ENCODE results near the gene NLK. TPM values are rescaled to one million over a fixed set of nuclear protein-coding genes. Genes with fewer than 3 reads are reported as not detected.

NLK gene
- total RNA-seq, 1 donor = 10.5 TPM

GRCh38 chr17:28169621-28170349 is 127.3 kb downstream of the NLK start:
- TF ChIP-seq CTCF (IDR thresholded peaks at IDR 0.05; ENCODE audit: extremely low read depth, low read depth, low read length) = no peak
- no peak overlapping the region for H3K4me2 ChIP-seq (ENCODE audit: insufficient read depth, low read length)
- H3K27me3 ChIP-seq (ENCODE audit: insufficient read depth, low read length) = no peaks in the 10 kb centered on the region
- H3K4me3 ChIP-seq (ENCODE audit: insufficient read depth, low read length) = no peak overlapping the region
- no peak for DNase-seq (ENCODE audit: insufficient read length, low spot score, missing footprints)
- no peak overlapping the region for H3K27ac ChIP-seq (ENCODE audit: low read depth, low read length)
- H2AFZ ChIP-seq (ENCODE audit: low read length) = no peak overlapping the region
- H4K20me1 ChIP-seq (ENCODE audit: insufficient read depth, low read length) = no peaks in the 10 kb centered on the region
- H3K9me3 ChIP-seq (ENCODE audit: low read depth, low read length) = no peaks in the 10 kb centered on the region
- H3K36me3 ChIP-seq (ENCODE audit: insufficient read depth, low read length) = peaks cover 10% of the 10 kb centered on the region
- H3K79me2 ChIP-seq (ENCODE audit: insufficient read depth, low read length) = no peaks in the 10 kb centered on the region
- peaks cover 23% of the 10 kb centered on the region for H3K4me1 ChIP-seq (ENCODE audit: insufficient read depth, low read length)

GRCh38 chr17:28170771-28171170 is 128.3 kb downstream of the NLK start:
- no peak overlapping the region for H3K27ac ChIP-seq (ENCODE audit: low read depth, low read length)
- H3K36me3 ChIP-seq (ENCODE audit: insufficient read depth, low read length) = peaks cover 10% of the 10 kb centered on the region
- TF ChIP-seq CTCF (IDR thresholded peaks at IDR 0.05; ENCODE audit: extremely low read depth, low read depth, low read length) = no peak
- no peaks in the 10 kb centered on the region for H4K20me1 ChIP-seq (ENCODE audit: insufficient read depth, low read length)
- no peak overlapping the region for H2AFZ ChIP-seq (ENCODE audit: low read length)
- no peak overlapping the region for H3K4me3 ChIP-seq (ENCODE audit: insufficient read depth, low read length)
- H3K4me1 ChIP-seq (ENCODE audit: insufficient read depth, low read length) = peaks cover 23% of the 10 kb centered on the region
- H3K79me2 ChIP-seq (ENCODE audit: insufficient read depth, low read length) = no peaks in the 10 kb centered on the region
- no peak for DNase-seq (ENCODE audit: insufficient read length, low spot score, missing footprints)
- no peaks in the 10 kb centered on the region for H3K27me3 ChIP-seq (ENCODE audit: insufficient read depth, low read length)
- no peak overlapping the region for H3K4me2 ChIP-seq (ENCODE audit: insufficient read depth, low read length)
- H3K9me3 ChIP-seq (ENCODE audit: low read depth, low read length) = no peaks in the 10 kb centered on the region

- no peak for TF ChIP-seq CTCF (IDR thresholded peaks at IDR 0.05; ENCODE audit: extremely low read depth, low read depth, low read length)
- H3K4me1 ChIP-seq (ENCODE audit: insufficient read depth, low read length) = peaks cover 23% of the 10 kb centered on the region
- no peak overlapping the region for H3K4me2 ChIP-seq (ENCODE audit: insufficient read depth, low read length)
- no peaks in the 10 kb centered on the region for H3K79me2 ChIP-seq (ENCODE audit: insufficient read depth, low read length)
- H3K4me3 ChIP-seq (ENCODE audit: insufficient read depth, low read length) = no peak overlapping the region
- no peak for DNase-seq (ENCODE audit: insufficient read length, low spot score, missing footprints)
- H4K20me1 ChIP-seq (ENCODE audit: insufficient read depth, low read length) = no peaks in the 10 kb centered on the region
- no peaks in the 10 kb centered on the region for H3K27me3 ChIP-seq (ENCODE audit: insufficient read depth, low read length)
- no peaks in the 10 kb centered on the region for H3K9me3 ChIP-seq (ENCODE audit: low read depth, low read length)
- H2AFZ ChIP-seq (ENCODE audit: low read length) = no peak overlapping the region
- peaks cover 18% of the 10 kb centered on the region for H3K36me3 ChIP-seq (ENCODE audit: insufficient read depth, low read length)
- no peak overlapping the region for H3K27ac ChIP-seq (ENCODE audit: low read depth, low read length)
These were observed 130.6 kb downstream of the NLK start for GRCh38 chr17:28173031-28173561.

- Histone ChIP-seq H3K36me3 (ENCODE audit: insufficient read depth, low read length) (peaks cover 18% of the 10 kb centered on the region), H3K27ac (ENCODE audit: low read depth, low read length) (no peak overlapping the region), H2AFZ (ENCODE audit: low read length) (no peak overlapping the region), H3K9me3 (ENCODE audit: low read depth, low read length) (no peaks in the 10 kb centered on the region), H3K79me2 (ENCODE audit: insufficient read depth, low read length) (no peaks in the 10 kb centered on the region), H3K4me1 (ENCODE audit: insufficient read depth, low read length) (peaks cover 23% of the 10 kb centered on the region), H4K20me1 (ENCODE audit: insufficient read depth, low read length) (no peaks in the 10 kb centered on the region), H3K4me3 (ENCODE audit: insufficient read depth, low read length) (no peak overlapping the region), H3K4me2 (ENCODE audit: insufficient read depth, low read length) (no peak overlapping the region), H3K27me3 (ENCODE audit: insufficient read depth, low read length) (no peaks in the 10 kb centered on the region)
- no peak for TF ChIP-seq CTCF (IDR thresholded peaks at IDR 0.05; ENCODE audit: extremely low read depth, low read depth, low read length)
- DNase-seq (ENCODE audit: insufficient read length, low spot score, missing footprints) = no peak
These were observed 131.3 kb downstream of the NLK start for GRCh38 chr17:28173801-28174200.

Data from osteoblast (primary cell).